Stimulated activated CD8-positive, alpha-beta memory T cell treated with anti-CD3 and anti-CD28 coated beads, Interleukin-4, amount 100 ng/mL, for 4 hours (primary cell): ENCODE results near the gene TVP23A.
A peak's percentile ranks its signal among the peaks of the same experiment; 100 is the strongest.
"Not testable (repeated sequence)": the region's sequence is repeated elsewhere in the genome, so short reads cannot be mapped to it uniquely, and the experiment has no call there.

ENCODE experiments used
- DNase-seq, 2 donors: peaks; one replicate each; pipeline ENCODE4 v3.0.0-alpha.2; 2020; ENCODE audit warnings: low read depth in 2 of 2, low spot score in 1 of 2

TVP23A gene

GRCh38 chr16:10752843-10753523, 65.6 kb downstream of the TVP23A start:
- no peak for DNase-seq

GRCh38 chr16:10751291-10751697, 67.3 kb downstream of the TVP23A start:
- no peak for DNase-seq

- no peak for DNase-seq
Observed at GRCh38 chr16:10750793-10751192, 67.8 kb downstream of the TVP23A start.

GRCh38 chr16:10745841-10746240, 72.8 kb downstream of the TVP23A start:
- no peak for DNase-seq

GRCh38 chr16:10744370-10745030, 74.1 kb downstream of the TVP23A start:
- DNase-seq, result no peak

- DNase-seq, result peak; percentile 99 to 100
Observed at GRCh38 chr16:10743610-10744369, 74.8 kb downstream of the TVP23A start, which contains the start of gene NUBP1. TSS of gene NUBP1 (plus strand) at chr16:10743842. CDS start at chr16:10743864, 22 bp downstream.

GRCh38 chr16:10743227-10743609, 75.4 kb downstream of the TVP23A start:
- no peak for DNase-seq

- DNase-seq, result no peak
Observed at GRCh38 chr16:10741844-10742243, 76.8 kb downstream of the TVP23A start.

- DNase-seq, result not testable (repeated sequence)
Observed at GRCh38 chr16:10741249-10741648, 77.3 kb downstream of the TVP23A start.

GRCh38 chr16:10740845-10741208, 77.8 kb downstream of the TVP23A start:
- DNase-seq, result no peak

- no peak for DNase-seq
Observed at GRCh38 chr16:10740000-10740844, 78.4 kb downstream of the TVP23A start.

GRCh38 chr16:10738231-10739077, 80.1 kb downstream of the TVP23A start:
- DNase-seq, result peak in 1 of 2 donors; percentile 15

GRCh38 chr16:10737068-10737625, 81.4 kb downstream of the TVP23A start:
- peak; percentile 32 to 44 for DNase-seq

GRCh38 chr16:10731790-10732189, 86.8 kb downstream of the TVP23A start:
- no peak for DNase-seq

GRCh38 chr16:10729104-10730048, 89.2 kb downstream of the TVP23A start:
- no peak for DNase-seq

GRCh38 chr16:10728003-10728887, 90.3 kb downstream of the TVP23A start:
- DNase-seq, result no peak
